ENCODE results near the gene PDE3B.
"Not testable (repeated sequence)": the region's sequence is repeated elsewhere in the genome, so short reads cannot be mapped to it uniquely, and the experiment has no call there.

The PDE3B gene

DNA sequence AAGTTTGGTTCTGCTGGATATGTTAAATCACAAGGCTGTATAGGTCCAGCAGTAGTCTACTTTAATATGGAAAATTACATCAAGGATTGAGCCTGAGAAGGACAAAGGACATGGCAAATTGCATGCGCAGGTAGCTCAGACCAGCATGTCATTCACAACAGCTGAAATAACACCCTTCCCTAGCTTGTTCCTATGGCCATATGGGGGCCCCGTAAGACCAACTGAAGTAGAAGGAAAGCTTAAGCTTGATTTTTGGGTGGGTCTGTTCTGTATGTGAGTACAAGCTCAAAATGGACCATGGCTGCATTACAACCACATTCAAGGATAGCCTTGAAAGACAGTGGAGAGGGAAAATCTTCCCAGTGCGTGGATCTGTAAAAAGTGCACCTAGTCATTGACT is 20.6 kb upstream of the PDE3B start:
- H3K9me3 ChIP-seq (ENCODE audit: control insufficient read depth in 1 of 2, low read length in 2 of 2) = no peaks in the 10 kb centered on the region
- no peaks in the 10 kb centered on the region for H3K36me3 ChIP-seq (ENCODE audit: control insufficient read depth in 1 of 2, insufficient read depth in 2 of 2, low read length in 2 of 2)
- H3K4me3 ChIP-seq (ENCODE audit: low read depth in 1 of 2, low read length in 2 of 2) = no peak overlapping the region
- no peaks in the 10 kb centered on the region for H3K27me3 ChIP-seq (ENCODE audit: low read depth, low read length)
- no peak overlapping the region for H3K27ac ChIP-seq (ENCODE audit: low read length)
- H3K4me1 ChIP-seq (ENCODE audit: control insufficient read depth in 1 of 2, insufficient read depth in 2 of 2, low read length in 2 of 2) = no peaks in the 10 kb centered on the region

DNA sequence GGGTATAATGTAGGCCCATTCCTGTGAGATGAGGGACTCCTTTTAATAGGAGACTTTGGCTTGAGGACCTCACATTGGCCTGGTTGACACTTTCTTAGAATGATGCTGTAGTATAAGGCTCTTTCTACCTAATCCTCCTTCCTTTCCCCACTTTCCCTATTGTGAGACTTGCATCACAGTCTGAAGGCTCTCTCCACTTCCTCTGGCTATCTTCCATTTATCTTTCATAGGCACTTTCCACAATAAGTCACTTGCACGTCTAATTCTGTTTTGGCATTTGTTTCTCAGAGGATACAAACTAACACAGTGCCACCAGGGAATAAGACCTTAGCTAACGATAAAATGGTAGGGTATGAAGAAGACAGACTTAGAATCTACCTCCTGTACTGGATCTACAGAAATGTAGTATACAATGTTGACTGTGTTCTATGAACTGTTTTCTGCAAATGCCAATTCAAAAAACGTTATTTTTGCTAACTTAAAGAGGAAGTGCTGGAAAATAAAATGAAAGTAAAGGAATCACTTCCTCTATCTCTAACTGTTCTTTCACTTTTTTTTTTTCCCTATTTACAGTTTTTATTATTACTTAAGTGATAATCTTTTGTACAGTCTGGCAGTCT is 17.9 kb upstream of the PDE3B start:
- no peaks in the 10 kb centered on the region for H3K4me1 ChIP-seq (ENCODE audit: control insufficient read depth in 1 of 2, insufficient read depth in 2 of 2, low read length in 2 of 2)
- peak overlapping the region in 1 of 2 donors; percentile 13 for H3K4me3 ChIP-seq (ENCODE audit: low read depth in 1 of 2, low read length in 2 of 2)
- peak overlapping the region; percentile 2 for H3K27ac ChIP-seq (ENCODE audit: low read length)
- no peaks in the 10 kb centered on the region for H3K27me3 ChIP-seq (ENCODE audit: low read depth, low read length)
- no peaks in the 10 kb centered on the region for H3K36me3 ChIP-seq (ENCODE audit: control insufficient read depth in 1 of 2, insufficient read depth in 2 of 2, low read length in 2 of 2)
- H3K9me3 ChIP-seq (ENCODE audit: control insufficient read depth in 1 of 2, low read length in 2 of 2) = no peaks in the 10 kb centered on the region

DNA sequence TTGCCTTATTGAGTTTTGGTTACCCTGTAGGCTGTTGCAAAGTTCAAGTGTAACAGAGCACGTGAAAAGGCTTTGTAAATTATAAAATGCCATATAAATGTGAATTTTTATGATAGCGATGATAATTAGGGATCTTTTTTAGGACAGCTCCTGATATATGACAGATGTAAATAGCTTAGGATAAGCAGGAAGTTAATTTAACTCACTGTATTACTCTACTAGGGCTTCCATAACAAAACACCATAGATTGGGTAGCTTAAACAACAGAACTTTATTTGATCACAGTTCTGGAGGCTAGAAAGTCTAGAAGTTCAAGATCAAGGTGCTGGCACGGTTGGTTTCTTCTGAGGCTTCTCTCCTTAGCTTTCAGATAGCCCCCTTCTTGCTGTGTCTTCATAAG is 17.0 kb upstream of the PDE3B start:
- H3K4me1 ChIP-seq (ENCODE audit: control insufficient read depth in 1 of 2, insufficient read depth in 2 of 2, low read length in 2 of 2) = no peaks in the 10 kb centered on the region
- H3K27ac ChIP-seq (ENCODE audit: low read length) = peak overlapping the region; percentile 2
- H3K4me3 ChIP-seq (ENCODE audit: low read depth in 1 of 2, low read length in 2 of 2) = no peak overlapping the region
- no peaks in the 10 kb centered on the region for H3K27me3 ChIP-seq (ENCODE audit: low read depth, low read length)
- H3K36me3 ChIP-seq (ENCODE audit: control insufficient read depth in 1 of 2, insufficient read depth in 2 of 2, low read length in 2 of 2) = no peaks in the 10 kb centered on the region
- H3K9me3 ChIP-seq (ENCODE audit: control insufficient read depth in 1 of 2, low read length in 2 of 2) = no peaks in the 10 kb centered on the region

DNA sequence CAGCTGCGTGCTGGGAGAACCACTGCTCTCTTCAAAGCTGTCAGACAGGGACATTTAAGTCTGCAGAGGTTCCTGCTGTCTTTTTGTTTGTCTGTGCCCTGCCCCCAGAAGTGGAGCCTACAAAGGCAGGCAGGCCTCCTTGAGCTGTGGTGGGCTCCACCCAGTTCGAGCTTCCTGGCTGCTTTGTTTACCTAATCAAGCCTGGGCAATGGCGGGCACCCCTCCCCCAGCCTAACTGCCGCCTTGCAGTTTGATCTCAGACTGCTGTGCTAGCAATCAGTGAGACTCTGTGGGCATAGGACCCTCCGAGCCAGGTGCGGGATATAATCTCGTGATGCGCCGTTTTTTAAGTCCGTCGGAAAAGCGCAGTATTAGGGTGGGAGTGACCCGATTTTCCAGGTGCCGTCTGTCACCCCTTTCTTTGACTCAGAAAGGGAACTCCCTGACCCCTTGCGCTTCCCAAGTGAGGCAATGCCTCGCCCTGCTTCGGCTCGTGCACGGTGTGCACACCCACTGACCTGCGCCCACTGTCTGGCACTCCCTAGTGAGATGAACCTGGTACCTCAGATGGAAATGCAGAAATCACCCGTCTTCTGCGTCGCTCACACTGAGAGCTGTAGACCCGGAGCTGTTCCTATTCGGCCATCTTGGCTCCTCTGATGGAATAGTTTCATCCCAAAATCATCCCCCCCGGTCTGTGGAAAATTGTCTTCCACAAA is 9.9 kb upstream of the PDE3B start:
- H3K36me3 ChIP-seq (ENCODE audit: control insufficient read depth in 1 of 2, insufficient read depth in 2 of 2, low read length in 2 of 2); H3K4me1 ChIP-seq (ENCODE audit: control insufficient read depth in 1 of 2, insufficient read depth in 2 of 2, low read length in 2 of 2); H3K9me3 ChIP-seq (ENCODE audit: control insufficient read depth in 1 of 2, low read length in 2 of 2); H3K27me3 ChIP-seq (ENCODE audit: low read depth, low read length); H3K4me3 ChIP-seq (ENCODE audit: low read depth in 1 of 2, low read length in 2 of 2); H3K27ac ChIP-seq (ENCODE audit: low read length): not testable (repeated sequence)

DNA sequence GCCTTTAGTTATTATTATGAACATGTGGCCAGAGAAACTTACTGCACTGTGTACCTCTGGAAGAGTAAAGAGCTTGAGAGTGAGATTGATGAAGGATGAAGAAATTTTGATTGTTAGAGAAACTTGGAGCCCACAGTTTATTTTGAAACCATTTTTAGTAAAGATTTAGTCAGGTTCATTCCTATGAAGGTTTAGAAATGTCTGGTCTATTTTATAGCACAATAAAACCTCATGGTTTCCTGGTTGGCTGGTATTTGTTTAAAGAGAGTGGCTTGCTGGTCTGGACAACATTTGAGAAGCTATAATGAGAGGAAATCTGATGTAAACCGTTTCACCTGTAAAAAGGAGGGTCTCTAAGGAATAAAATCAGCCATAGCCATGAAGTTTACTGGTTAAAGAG is 8.8 kb upstream of the PDE3B start:
- Histone ChIP-seq H3K4me3 (ENCODE audit: low read depth in 1 of 2, low read length in 2 of 2) (no peak overlapping the region), H3K27me3 (ENCODE audit: low read depth, low read length) (no peaks in the 10 kb centered on the region), H3K36me3 (ENCODE audit: control insufficient read depth in 1 of 2, insufficient read depth in 2 of 2, low read length in 2 of 2) (no peaks in the 10 kb centered on the region), H3K4me1 (ENCODE audit: control insufficient read depth in 1 of 2, insufficient read depth in 2 of 2, low read length in 2 of 2) (no peaks in the 10 kb centered on the region), H3K9me3 (ENCODE audit: control insufficient read depth in 1 of 2, low read length in 2 of 2) (no peaks in the 10 kb centered on the region), H3K27ac (ENCODE audit: low read length) (no peak overlapping the region)

DNA sequence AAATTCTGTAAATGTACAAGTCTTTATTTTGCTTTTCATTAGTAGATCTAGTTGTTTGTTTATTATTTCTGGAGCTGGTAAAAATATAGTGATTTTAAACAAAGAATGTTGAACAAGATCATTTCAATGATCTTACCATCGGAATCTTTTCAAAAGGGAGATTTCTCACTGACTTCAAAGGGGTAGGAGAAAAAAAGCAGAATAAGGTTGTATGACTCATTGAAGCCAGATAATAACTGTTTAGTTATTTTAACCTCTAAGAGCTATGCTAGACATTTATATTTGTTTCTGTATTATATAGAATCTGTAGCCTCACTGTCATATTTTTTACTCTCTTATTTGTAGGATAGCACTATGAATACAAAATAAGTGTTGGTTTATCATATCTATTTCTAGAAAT is 8.1 kb upstream of the PDE3B start:
- H3K27me3 ChIP-seq (ENCODE audit: low read depth, low read length) = no peaks in the 10 kb centered on the region
- no peak overlapping the region for H3K27ac ChIP-seq (ENCODE audit: low read length)
- H3K4me1 ChIP-seq (ENCODE audit: control insufficient read depth in 1 of 2, insufficient read depth in 2 of 2, low read length in 2 of 2) = no peaks in the 10 kb centered on the region
- H3K9me3 ChIP-seq (ENCODE audit: control insufficient read depth in 1 of 2, low read length in 2 of 2) = no peaks in the 10 kb centered on the region
- H3K4me3 ChIP-seq (ENCODE audit: low read depth in 1 of 2, low read length in 2 of 2) = no peak overlapping the region
- H3K36me3 ChIP-seq (ENCODE audit: control insufficient read depth in 1 of 2, insufficient read depth in 2 of 2, low read length in 2 of 2) = no peaks in the 10 kb centered on the region

DNA sequence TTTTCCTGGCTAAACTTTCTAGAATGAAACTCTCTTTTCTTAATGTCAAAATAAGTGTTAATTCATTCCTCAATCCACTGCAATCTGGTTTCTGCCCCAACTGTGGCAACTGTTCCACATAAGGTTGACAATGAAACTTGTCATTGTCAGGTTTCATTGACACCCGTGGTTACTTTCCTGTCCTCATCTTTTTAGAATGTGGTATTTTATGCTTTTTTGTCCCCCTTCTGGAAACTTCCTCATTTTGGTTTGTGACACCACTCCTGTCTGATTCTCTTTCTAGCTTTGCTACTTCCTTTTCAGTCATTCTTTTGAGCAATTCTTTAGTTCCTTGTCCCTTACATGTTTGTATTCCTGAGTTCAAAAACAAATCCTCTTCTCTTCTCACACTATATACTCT is 7.5 kb upstream of the PDE3B start:
- Histone ChIP-seq H3K36me3 (ENCODE audit: control insufficient read depth in 1 of 2, insufficient read depth in 2 of 2, low read length in 2 of 2) (no peaks in the 10 kb centered on the region), H3K27ac (ENCODE audit: low read length) (no peak overlapping the region), H3K9me3 (ENCODE audit: control insufficient read depth in 1 of 2, low read length in 2 of 2) (no peaks in the 10 kb centered on the region), H3K27me3 (ENCODE audit: low read depth, low read length) (no peaks in the 10 kb centered on the region), H3K4me1 (ENCODE audit: control insufficient read depth in 1 of 2, insufficient read depth in 2 of 2, low read length in 2 of 2) (no peaks in the 10 kb centered on the region), H3K4me3 (ENCODE audit: low read depth in 1 of 2, low read length in 2 of 2) (no peak overlapping the region)

DNA sequence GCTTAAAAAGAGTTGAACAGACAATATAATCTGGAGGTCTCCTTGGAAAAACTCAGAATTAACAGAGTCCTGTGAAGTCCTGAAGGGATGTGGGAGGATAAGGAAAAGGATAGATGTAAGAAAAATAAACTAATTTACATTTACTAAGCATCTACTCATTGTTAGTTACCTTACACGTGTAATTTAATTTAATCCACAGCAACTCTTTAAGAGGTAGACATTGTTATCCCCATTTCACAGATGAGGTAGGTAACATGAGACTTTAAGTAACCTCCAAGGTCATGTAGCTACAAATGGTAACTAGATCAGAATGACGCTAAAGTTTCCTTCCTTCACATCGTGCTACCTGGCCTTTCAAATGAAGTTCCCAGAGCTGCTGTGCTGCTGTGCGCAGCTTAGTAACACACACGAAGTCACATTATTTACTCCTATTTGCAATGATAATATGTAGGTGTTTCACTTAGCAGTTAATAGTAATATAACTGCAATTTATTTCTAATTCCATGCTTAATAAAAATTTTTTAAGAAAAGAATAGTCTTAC is 5.7 kb upstream of the PDE3B start:
- Histone ChIP-seq H3K27ac (ENCODE audit: low read length) (no peak overlapping the region), H3K9me3 (ENCODE audit: control insufficient read depth in 1 of 2, low read length in 2 of 2) (no peaks in the 10 kb centered on the region), H3K36me3 (ENCODE audit: control insufficient read depth in 1 of 2, insufficient read depth in 2 of 2, low read length in 2 of 2) (no peaks in the 10 kb centered on the region), H3K4me3 (ENCODE audit: low read depth in 1 of 2, low read length in 2 of 2) (no peak overlapping the region), H3K27me3 (ENCODE audit: low read depth, low read length) (no peaks in the 10 kb centered on the region), H3K4me1 (ENCODE audit: control insufficient read depth in 1 of 2, insufficient read depth in 2 of 2, low read length in 2 of 2) (no peaks in the 10 kb centered on the region)

DNA sequence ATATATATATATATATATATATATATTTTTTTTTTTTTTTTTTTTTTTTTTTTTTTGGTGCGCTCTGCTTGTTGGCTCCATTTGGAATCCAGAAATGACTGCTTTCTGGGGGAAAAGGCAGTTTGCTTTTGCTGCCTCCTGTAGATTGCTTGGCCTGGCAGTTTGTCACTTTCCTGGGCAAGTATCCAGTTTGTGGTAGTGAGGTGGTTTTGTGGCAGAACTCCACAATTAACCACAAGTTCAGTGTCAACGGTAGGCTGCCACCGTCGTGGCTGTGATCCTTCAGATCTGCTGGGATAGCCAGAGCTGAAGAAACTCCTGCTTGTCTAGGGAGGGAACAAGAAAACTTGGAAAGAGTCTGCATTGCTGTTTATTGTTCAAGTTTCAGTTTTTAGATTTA is 5.0 kb upstream of the PDE3B start:
- Histone ChIP-seq H3K27ac (ENCODE audit: low read length) (no peak overlapping the region), H3K4me1 (ENCODE audit: control insufficient read depth in 1 of 2, insufficient read depth in 2 of 2, low read length in 2 of 2) (no peaks in the 10 kb centered on the region), H3K36me3 (ENCODE audit: control insufficient read depth in 1 of 2, insufficient read depth in 2 of 2, low read length in 2 of 2) (no peaks in the 10 kb centered on the region), H3K4me3 (ENCODE audit: low read depth in 1 of 2, low read length in 2 of 2) (no peak overlapping the region), H3K27me3 (ENCODE audit: low read depth, low read length) (no peaks in the 10 kb centered on the region), H3K9me3 (ENCODE audit: control insufficient read depth in 1 of 2, low read length in 2 of 2) (no peaks in the 10 kb centered on the region)

DNA sequence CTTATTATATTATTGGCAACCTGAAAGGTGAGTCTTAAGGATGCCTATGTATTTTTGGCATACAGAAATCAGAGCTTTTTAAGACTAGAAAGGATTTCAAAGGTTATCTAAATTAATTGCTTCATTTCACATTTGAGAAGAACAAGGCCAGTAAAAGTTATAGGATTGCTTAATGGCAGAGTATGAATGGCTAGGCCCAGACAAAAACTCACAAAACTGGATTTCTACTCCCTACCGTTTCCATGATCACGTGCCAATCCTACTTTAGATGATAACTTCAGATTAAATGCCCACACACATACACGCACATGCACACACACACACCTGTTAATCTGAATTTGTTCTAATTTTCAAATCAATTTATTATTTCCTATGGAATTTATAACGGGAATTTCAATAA is 1.8 kb upstream of the PDE3B start:
- Histone ChIP-seq H3K9me3 (ENCODE audit: control insufficient read depth in 1 of 2, low read length in 2 of 2) (no peaks in the 10 kb centered on the region), H3K36me3 (ENCODE audit: control insufficient read depth in 1 of 2, insufficient read depth in 2 of 2, low read length in 2 of 2) (no peaks in the 10 kb centered on the region), H3K4me3 (ENCODE audit: low read depth in 1 of 2, low read length in 2 of 2) (no peak overlapping the region), H3K27me3 (ENCODE audit: low read depth, low read length) (no peaks in the 10 kb centered on the region), H3K27ac (ENCODE audit: low read length) (no peak overlapping the region), H3K4me1 (ENCODE audit: control insufficient read depth in 1 of 2, insufficient read depth in 2 of 2, low read length in 2 of 2) (peaks cover 0 to 9% of the 10 kb centered on the region in 2 donors)

DNA sequence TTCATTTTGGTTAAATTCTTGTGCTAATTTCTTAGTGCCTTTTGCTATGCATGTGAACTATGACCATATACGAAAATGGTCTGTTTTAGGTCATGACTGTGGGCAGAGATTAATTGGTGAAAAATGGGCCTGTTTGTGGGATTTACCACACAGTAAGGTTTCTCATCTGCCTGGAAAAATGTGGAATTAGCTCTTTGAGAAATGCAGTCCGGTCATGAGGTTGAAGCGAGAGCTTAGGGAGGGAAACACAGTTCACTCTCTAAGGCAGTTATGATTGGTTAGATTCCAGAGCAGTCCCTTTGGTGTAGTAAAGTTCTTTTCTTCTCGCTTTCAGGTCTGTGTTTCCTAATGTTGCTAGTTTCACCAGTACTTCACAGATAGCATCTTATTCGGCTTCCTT is 1.2 kb upstream of the PDE3B start:
- H3K4me1 ChIP-seq (ENCODE audit: control insufficient read depth in 1 of 2, insufficient read depth in 2 of 2, low read length in 2 of 2) = peaks cover 0 to 9% of the 10 kb centered on the region in 2 donors
- H3K9me3 ChIP-seq (ENCODE audit: control insufficient read depth in 1 of 2, low read length in 2 of 2) = no peaks in the 10 kb centered on the region
- no peaks in the 10 kb centered on the region for H3K27me3 ChIP-seq (ENCODE audit: low read depth, low read length)
- peak overlapping the region in 1 of 2 donors; percentile 40 for H3K4me3 ChIP-seq (ENCODE audit: low read depth in 1 of 2, low read length in 2 of 2)
- no peaks in the 10 kb centered on the region for H3K36me3 ChIP-seq (ENCODE audit: control insufficient read depth in 1 of 2, insufficient read depth in 2 of 2, low read length in 2 of 2)
- no peak overlapping the region for H3K27ac ChIP-seq (ENCODE audit: low read length)

Data from muscle layer of duodenum (tissue), 2 donors.